Loucy (cell line): ENCODE measurements around the gene SLCO1B1.

Experiments
- H2AFZ ChIP-seq: fragments of 200-600 bp; sonication (generic); 2 replicates; pipeline ENCODE4 v1.6.0; 2016; ENCODE audit warnings: antibody characterized with exemption, mild to moderate bottlenecking, low read length, moderate library complexity
- H3F3A ChIP-seq: fragments of 200-600 bp; 2 replicates; pipeline ENCODE4 v1.6.0; 2016; ENCODE audit warnings: antibody characterized with exemption, low read depth, mild to moderate bottlenecking
- H3K27me3 ChIP-seq: fragments of 200-600 bp; sonication (generic); 2 replicates; pipeline ENCODE4 v1.6.1; 2014; ENCODE audit warnings: low read length, mild to moderate bottlenecking; ENCODE audit not compliant: insufficient read depth, poor library complexity, severe bottlenecking
- H3K36me3 ChIP-seq: fragments of 200-600 bp; sonication (generic); 2 replicates; pipeline ENCODE4 v1.6.1; 2016; ENCODE audit warnings: low read length; ENCODE audit not compliant: insufficient read depth
- H3K4me1 ChIP-seq: fragments of 200-600 bp; sonication (generic); 2 replicates; pipeline ENCODE4 v1.5.1; 2014; ENCODE audit warnings: low read length, mild to moderate bottlenecking; ENCODE audit not compliant: insufficient read depth, poor library complexity, severe bottlenecking
- H3K4me2 ChIP-seq: fragments of 200-600 bp; sonication (generic); 2 replicates; pipeline ENCODE4 v1.6.0; 2014; ENCODE audit warnings: antibody characterized with exemption, low read length, low read depth, mild to moderate bottlenecking; ENCODE audit not compliant: poor library complexity, severe bottlenecking
- H3K4me3 ChIP-seq: fragments of 200-600 bp; sonication (generic); 2 replicates; pipeline ENCODE4 v1.5.1; 2014; ENCODE audit warnings: low read length, mild to moderate bottlenecking, mixed read lengths; ENCODE audit not compliant: poor library complexity, severe bottlenecking
- H3K79me2 ChIP-seq: fragments of 200-600 bp; sonication (generic); 2 replicates; pipeline ENCODE4 v1.6.1; 2014; ENCODE audit warnings: low read length; ENCODE audit not compliant: insufficient read depth
- H3K9ac ChIP-seq: fragments of 200-600 bp; sonication (generic); 2 replicates; pipeline ENCODE4 v1.6.0; 2014; ENCODE audit warnings: mild to moderate bottlenecking, low read depth, low read length, moderate library complexity; ENCODE audit not compliant: poor library complexity, severe bottlenecking
- H3K9me2 ChIP-seq: fragments of 200-600 bp; sonication (generic); replicated peaks from 2 replicates; pipeline ENCODE4 v1.6.1; 2016; ENCODE audit warnings: low read depth, low read length, mixed read lengths
- H3K9me3 ChIP-seq: fragments of 200-600 bp; sonication (generic); 2 replicates; pipeline ENCODE4 v1.6.1; 2014; ENCODE audit warnings: mild to moderate bottlenecking, antibody characterized with exemption, low read length, low read depth; ENCODE audit not compliant: insufficient read depth
- H4K20me1 ChIP-seq: fragments of 200-600 bp; sonication (generic); 2 replicates; pipeline ENCODE4 v1.6.0; 2014; ENCODE audit warnings: antibody characterized with exemption, low read length, mild to moderate bottlenecking; ENCODE audit not compliant: insufficient read depth, poor library complexity, severe bottlenecking
- CTCF ChIP-seq: fragments of 200-600 bp; sonication (generic); conservative IDR thresholded peaks from 2 replicates; pipeline ENCODE4 v1.5.1; 2014; ENCODE audit warnings: mild to moderate bottlenecking, antibody characterized with exemption, low read length
- EZH2phosphoT487 ChIP-seq: fragments of 200-600 bp; IDR thresholded peaks from 2 replicates; pipeline ENCODE4 v1.6.1; 2018; ENCODE audit warnings: antibody characterized with exemption, mild to moderate bottlenecking, moderate library complexity, borderline replicate concordance

SLCO1B1 gene

GRCh38 chr12:21276826-21277225 lies 145.8 kb downstream of the SLCO1B1 start:
- no peaks in the 10 kb centered on the region for H3K4me1 ChIP-seq
- no peaks in the 10 kb centered on the region for H3K9me3 ChIP-seq
- no peaks in the 10 kb centered on the region for H3K79me2 ChIP-seq
- no peak overlapping the region for H3K9ac ChIP-seq
- no peak overlapping the region for H3K4me2 ChIP-seq
- H3K36me3 ChIP-seq: no peaks in the 10 kb centered on the region
- H3F3A ChIP-seq: no peaks in the 10 kb centered on the region
- H2AFZ ChIP-seq: no peak overlapping the region
- H4K20me1 ChIP-seq: no peaks in the 10 kb centered on the region
- TF ChIP-seq CTCF: no peak
- no peak for TF ChIP-seq EZH2phosphoT487
- no peak overlapping the region for H3K4me3 ChIP-seq
- no peaks in the 10 kb centered on the region for H3K9me2 ChIP-seq
- H3K27me3 ChIP-seq: no peaks in the 10 kb centered on the region
